GM19099 (cell line): ENCODE data around the gene LDB2.

ENCODE experiments used
- POLR2A ChIP-seq: IDR thresholded peaks from 3 replicates; pipeline ENCODE4 v1.6.1; 2011; ENCODE audit warnings: low read depth; ENCODE audit not compliant: insufficient read length; ENCODE audit errors: extremely low read depth

LDB2 gene

DNA sequence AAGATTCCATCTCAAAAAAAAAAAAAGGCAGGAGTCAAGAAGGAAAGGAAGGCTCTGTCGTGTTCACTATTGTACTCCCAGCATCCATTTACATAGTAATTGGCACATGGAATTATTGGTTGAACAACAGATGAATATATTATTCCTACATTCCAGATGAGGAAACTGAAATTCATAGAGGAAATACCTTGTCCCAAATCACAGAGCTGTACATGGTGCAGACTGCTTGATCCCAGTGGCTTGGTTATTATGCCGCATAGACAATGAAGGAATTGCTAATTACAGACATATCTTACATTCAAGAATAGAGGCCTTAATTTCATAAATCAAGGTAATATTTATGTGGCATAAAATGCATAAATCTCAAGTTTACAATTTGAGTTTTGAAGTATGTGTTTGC, 63.6 kb downstream of the LDB2 start:
- no peak for TF ChIP-seq POLR2A

DNA sequence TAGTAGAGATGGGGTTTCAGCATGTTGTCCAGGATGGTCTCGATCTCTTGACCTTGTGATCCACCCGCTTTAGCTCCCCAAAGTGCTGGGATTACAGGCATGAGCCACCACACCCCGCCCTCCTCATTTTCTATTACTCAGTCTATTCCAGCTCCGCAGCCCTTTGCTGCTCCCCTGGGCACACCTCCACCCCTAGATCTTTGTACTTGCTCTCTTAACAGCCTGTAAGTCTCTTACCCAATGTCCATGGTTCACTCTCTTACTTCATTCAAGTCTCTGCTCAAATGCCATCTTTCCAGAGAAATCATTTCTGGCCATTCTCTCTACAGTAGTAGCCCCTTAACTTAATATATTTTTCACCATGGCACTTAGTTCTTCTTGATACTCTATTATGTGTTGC, 64.7 kb downstream of the LDB2 start:
- TF ChIP-seq POLR2A = no peak

DNA sequence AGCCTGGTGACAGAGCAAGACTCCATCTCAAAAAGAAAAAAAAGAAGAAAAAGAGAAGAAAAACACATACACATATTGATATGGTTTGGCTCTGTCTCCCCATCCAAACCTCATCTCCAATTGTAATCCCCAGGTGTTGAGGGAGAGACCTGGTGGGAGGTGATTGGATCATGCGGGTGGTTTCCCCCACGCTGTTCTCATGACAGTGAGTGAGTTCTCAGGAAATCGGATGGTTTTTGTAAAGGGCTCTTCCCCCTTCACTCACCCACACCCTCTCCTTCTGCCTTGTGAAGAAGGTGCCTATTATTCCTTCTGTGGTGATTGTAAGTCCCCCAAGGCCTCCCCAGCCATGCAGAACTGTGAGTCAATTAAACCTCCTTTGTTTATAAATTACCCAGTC, 68.4 kb downstream of the LDB2 start:
- no peak for TF ChIP-seq POLR2A

DNA sequence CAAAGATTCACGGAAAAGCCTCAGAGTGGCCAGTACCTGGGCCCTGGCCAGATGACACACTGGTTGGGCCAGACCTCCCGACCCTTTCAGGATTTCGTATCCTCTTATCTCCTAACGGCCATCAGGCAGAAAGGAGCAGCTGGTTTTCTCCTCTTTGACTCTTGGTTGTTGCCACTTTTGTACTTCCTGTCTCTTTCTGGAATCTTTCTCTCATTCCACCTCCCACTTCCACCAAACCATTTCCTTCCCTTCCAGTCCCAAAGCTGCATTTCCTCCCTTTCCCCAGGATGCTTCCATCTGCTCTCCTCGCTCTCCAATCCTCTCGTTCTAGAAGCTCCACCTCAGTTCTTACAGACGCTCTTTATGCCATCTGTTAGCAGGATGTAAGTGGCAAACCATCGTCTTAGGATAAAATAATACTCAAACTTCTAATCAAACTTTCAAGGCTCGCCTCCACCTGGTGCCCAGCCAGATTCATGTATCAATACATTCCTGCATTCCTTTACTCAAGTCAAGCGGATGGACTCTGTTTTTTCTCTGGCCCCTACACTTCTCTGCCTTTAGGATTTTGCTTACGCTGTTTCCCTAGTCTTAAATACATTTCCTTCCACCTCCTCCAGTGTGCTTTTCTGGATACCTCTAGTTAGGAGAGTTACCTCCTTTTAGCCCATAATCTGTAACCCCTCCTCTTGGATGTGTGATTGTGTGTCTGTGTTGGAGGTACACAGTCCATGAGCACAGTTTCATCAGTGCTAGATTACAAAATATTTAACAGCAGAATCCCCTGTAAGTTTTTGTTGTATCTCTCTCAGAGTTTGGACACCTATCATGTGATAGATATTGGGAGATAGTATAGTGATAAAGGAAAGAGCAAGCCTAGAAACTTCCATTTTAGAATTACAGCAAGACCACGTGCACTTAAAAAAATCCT, 70.4 kb downstream of the LDB2 start:
- no peak for TF ChIP-seq POLR2A

DNA sequence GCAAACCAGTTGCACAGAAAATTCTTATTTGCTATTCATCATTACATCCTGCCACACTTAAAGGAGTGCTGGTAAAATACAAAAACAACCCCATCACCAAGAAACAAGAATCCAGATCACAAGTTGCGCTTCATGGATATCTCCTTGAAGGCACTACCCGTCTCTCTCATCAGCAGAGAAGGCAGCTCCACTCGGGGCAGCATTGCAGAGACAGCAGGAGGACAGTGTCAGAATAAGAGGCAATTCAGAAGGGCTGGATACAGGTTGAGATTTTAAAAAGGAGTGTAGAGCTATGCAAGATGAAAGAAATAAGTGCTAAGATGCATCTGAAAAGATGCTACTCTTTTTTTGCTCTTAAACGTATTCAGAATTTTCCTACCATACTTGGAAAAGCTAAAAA, 71.4 kb downstream of the LDB2 start:
- TF ChIP-seq POLR2A = no peak

DNA sequence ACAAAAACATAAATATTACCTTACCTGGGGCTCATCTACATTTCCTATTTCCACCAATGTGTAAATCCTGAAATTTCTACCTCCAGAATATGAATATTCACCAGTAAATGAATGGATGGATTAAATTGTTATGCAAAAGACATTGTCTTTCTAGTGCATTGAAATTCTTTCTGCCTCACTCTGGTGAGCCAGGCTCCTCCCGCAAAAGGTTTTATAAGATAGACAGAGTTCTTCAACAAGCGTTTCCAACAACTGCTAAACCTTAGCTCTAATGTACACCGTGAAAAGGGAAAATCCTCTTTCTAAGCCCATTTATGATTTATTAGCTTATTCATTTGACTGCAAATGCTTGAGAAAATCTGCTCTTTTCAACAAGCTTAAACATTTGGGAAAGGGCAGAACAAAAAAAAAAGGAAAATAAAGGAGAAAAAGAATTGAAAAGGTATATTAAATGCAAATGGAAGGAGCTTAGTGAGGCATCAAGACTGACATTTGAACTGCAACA, 72.0 kb downstream of the LDB2 start:
- no peak for TF ChIP-seq POLR2A

DNA sequence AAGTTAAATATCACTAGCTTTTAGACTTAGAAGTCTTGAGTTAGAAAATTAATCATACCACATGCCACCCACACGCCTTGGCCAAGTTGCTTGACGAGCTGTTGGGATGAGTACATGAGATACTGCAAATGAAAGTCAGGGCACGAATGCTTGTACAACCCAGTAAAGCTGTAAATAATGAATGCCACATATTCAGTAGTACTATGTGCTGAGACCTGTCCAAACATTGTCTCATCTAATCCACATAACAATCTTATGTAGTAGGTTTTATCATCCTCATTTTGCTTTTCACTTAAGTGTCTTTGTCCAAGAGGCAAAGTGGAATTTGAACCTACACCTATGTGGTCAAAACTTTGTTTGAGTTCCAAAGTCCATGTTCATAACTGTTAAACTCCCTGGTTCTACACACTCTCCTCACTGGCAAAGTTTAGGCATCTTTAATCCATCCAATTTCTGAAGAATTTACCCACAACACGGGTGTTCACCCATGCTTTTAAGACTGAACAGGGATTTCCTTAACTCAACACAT, 74.1 kb downstream of the LDB2 start:
- TF ChIP-seq POLR2A = no peak

DNA sequence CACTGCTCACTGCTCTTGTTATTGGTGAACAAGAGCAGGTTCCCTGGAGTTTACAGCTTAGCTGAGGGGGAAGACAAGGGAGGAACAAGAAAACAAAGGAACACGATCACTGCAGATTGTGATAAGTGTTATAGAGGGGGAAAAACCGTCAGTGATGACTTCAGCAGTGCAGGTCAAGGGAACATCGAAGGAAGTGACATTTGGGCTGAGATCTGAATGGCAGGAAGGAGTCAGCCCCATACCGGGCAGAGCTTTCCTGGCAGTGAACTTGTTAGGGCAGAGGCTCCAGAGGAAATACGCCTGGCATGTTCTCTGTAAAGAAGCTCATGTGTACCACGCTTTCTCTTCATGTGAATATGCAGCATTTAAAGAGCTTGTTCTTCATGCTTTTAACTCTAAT, 78.1 kb downstream of the LDB2 start:
- no peak for TF ChIP-seq POLR2A

DNA sequence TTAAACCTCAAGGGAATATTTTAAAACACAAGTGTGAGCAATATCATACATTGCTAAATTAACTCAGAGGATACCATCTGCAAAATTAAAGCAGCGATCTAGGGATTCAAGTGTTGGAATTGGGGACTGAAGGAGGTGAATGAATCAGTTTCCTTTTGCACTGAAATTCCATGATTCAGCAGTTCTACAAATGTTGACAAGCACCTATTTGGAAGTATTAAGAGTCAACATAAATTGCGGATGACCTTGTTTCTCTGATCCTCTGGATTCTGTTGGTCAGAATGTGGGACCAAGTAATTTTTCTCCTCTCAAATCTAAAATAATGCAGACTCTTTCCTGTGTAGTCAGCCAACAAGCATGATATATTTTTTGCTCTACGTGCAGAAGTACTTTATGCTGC, 78.8 kb downstream of the LDB2 start:
- no peak for TF ChIP-seq POLR2A

DNA sequence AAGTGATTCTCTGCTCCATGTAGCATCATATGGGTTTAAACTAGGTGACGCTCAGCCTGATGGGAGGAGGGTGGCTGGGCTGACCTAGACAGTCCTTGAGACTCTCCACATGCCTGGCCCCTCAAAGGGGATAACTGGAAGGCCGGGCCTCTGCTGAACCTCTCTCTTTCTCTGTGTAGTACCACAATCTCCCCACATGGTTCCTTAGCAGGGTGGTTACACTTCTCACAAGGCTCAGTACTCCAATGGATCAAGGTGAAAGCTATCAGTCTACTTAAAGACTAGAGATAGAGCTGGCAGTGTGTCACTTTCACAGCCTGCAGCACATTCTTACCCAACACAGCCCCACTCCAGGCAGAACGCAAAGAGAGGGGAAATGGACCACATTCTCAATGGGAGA, 80.4 kb downstream of the LDB2 start:
- no peak for TF ChIP-seq POLR2A

DNA sequence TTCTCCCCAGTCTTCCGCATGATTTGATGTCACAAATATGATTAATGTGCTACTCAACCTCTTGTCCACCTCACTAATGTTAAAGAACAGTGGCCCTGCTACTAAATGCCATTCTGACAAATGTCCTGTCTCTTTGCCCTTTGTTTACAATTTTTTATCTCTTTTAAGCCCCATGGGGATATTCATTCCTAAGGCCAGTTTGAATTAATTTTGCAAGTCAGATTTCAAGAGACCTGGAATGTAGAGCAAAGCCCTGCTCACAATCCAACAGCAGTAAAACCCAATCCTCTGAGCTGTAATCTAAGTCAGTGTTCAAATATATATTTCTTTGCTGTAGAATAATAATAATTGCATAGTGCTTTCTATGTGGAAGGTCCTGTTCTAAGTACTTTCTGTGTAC, 81.2 kb downstream of the LDB2 start:
- TF ChIP-seq POLR2A = no peak

DNA sequence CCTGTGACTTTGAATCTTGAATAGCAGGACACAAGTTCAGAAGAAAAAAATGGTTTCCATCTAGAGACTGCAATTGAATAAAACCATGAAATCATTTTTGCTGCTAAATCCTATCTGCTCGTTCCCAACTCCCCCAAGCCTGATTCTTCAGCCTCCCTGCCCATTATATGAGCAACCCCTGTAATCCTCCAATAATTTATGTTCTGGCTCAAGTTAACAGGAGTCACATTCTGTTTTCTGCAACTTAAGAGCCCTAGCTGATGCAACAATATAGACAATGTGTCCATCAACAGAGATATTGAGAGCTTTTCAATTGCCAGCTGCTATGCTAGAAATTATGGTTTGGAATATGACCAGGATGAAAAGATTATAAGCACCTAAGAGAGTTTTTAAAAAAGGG, 84.1 kb downstream of the LDB2 start:
- TF ChIP-seq POLR2A = no peak

DNA sequence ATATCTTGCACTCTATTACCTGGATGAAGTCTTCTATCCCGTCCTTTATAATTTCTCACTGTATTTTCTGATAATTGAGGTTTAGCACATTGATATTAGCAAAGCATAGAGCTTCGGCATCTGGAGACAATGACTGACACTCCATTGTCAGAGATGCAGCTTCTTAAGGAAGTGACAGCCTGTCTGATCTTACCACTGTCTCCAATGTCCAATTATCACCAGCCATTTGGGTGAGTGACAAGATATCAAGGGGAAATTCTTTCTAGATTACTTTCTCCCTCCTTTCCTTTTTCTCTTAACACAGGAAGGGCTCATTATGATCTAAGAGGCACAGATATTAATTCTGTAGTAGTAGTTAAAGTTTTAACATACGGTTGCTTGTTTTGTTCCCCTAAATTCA, 86.4 kb downstream of the LDB2 start:
- TF ChIP-seq POLR2A = no peak

DNA sequence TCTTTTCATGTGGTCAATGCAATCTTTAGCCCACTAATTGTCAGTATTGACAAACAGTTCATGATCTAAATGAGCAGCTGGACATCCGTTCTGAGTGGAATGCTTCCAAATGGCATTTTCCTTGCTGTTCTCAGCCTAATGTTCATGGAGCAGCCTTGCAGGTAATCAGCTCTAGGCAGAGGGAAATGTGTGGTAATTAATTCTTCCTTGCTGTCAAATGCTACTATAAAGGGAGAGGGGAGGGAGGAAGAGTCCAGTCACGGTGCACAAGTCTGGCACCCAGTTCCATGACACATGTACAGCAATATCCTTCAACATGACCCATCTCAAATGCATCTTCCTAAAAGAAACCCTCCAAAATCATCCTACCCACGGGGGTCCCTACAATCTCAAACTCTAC, 88.5 kb downstream of the LDB2 start:
- TF ChIP-seq POLR2A = no peak

DNA sequence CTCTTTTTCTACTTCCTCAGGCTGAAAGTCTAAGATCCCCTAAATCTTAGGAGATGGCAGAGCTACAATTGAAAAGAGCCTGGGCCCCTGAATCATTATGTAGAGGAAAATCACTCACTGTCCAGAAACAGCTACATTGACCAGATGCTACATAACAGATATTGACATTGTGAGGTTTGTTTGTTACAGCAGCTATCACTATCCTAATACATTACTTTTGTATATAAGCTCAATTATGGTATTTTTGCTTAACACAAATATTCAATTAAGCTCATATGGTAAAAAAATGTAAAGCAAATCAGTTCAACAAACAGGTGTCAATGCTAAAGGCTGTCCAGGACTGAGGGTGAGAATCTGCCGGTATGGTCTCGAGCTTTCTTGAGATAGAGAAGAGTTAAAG, 89.4 kb downstream of the LDB2 start:
- TF ChIP-seq POLR2A = no peak

DNA sequence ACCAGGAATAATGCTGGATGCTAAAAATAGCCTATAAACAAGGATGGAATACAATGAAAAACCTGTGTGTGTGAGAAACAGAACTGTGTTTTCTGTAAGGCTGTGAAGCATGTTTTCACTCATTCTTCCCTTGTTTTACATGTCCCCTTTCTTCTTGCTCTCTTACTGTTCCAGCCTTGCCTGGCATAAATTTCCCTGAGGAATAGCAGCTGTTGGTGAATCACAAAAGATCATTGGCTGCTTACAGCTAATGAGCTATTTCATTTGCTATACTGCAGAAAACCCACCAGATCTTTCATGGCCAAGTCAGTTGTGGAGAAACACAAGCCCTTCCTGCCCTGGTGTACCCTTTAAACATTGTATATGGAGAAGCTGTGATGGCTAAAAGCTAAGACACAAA, 91.1 kb downstream of the LDB2 start:
- no peak for TF ChIP-seq POLR2A

DNA sequence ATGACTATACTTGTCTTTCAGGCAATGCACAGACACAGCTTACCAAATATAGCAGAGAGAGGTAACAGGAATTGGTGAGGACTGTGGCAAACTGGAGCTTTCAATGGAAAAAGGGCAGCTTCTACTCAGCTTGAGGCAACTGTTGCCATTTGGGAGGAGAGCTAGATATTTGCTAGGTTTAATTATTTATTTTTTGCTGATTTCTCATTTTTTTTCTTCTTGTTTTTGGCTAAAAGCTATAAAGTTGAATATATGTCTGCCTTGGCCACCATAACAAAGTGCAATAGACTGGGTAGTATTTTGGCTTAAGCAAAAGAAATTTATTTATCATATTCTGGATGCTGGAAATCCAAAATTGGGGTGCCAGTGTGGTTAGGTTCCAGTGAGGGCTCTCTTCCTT, 93.9 kb downstream of the LDB2 start:
- TF ChIP-seq POLR2A = no peak

DNA sequence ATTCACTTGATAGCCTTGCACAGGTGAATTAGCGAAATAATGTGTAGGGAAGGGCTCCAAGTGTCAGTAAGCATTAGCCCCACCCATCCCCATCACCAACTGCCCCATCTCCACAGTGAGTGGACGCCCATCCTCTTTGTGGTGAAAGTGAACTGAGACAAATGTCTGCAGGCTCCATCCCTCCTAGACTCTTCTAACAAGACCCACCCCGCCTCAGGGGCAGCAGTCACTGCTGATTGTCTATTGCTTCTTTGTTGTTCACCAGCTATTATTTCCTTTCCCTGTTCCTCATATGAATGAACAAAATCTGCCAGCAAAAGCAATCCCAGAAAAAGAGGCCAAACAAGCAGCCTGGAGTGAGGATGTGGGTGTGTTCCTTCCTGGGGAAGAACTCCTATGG, 96.4 kb downstream of the LDB2 start:
- no peak for TF ChIP-seq POLR2A
